Spleen (tissue), 11 donors: ENCODE results near the gene PPP2R2D. TPM values are rescaled to one million over a fixed set of nuclear protein-coding genes. Genes with fewer than 3 reads are reported as not detected.

Experiments
- DNase-seq: peaks from one replicate; pipeline ENCODE4 v3.0.0-alpha.2; 2020
- H3K27ac ChIP-seq, 8 donors: fragments of 200-600 bp; sonication (generic) in 7 of 8; 1 replicate in 4 of 8; 2 replicates in 4 of 8; pipeline versions ENCODE4 v1.5.0 to v1.8.0; 2016 to 2021; ENCODE audit warnings: inconsistent platforms in 4 of 8, mild to moderate bottlenecking in 4 of 8, moderate library complexity in 1 of 8
- H3K27me3 ChIP-seq, 7 donors: fragments of 200-600 bp; sonication (generic) in 6 of 7; replicated peaks in 1 of 7; 1 replicate in 4 of 7; 2 replicates in 3 of 7; pipeline versions ENCODE4 v1.5.0 to v1.8.0; 2016 to 2021; ENCODE audit warnings: inconsistent platforms in 3 of 7, mild to moderate bottlenecking in 1 of 7
- H3K36me3 ChIP-seq, 6 donors: fragments of 200-600 bp; sonication (generic) in 5 of 6; 1 replicate in 4 of 6; 2 replicates in 2 of 6; pipeline versions ENCODE4 v1.5.0 to v1.8.0; 2016 to 2021; ENCODE audit warnings: inconsistent platforms in 2 of 6
- H3K4me1 ChIP-seq, 6 donors: fragments of 200-600 bp; sonication (generic) in 5 of 6; 1 replicate in 3 of 6; 2 replicates in 3 of 6; pipeline versions ENCODE4 v1.5.0 to v1.8.0; 2016 to 2021; ENCODE audit warnings: inconsistent platforms in 3 of 6
- H3K4me3 ChIP-seq, 8 donors: fragments of 200-600 bp; sonication (generic) in 7 of 8; 1 replicate in 4 of 8; 2 replicates in 4 of 8; pipeline versions ENCODE4 v1.5.0 to v1.8.0; 2016 to 2021; ENCODE audit warnings: inconsistent platforms in 4 of 8, mild to moderate bottlenecking in 4 of 8, moderate library complexity in 2 of 8
- H3K9me3 ChIP-seq, 8 donors: fragments of 200-600 bp; sonication (generic) in 7 of 8; 1 replicate in 4 of 8; 2 replicates in 4 of 8; pipeline versions ENCODE4 v1.5.0 to v1.8.0; 2016 to 2021; ENCODE audit warnings: inconsistent platforms in 4 of 8
- CTCF ChIP-seq, 11 experiments: fragments of 200-600 bp in 7 of 11; fragments of 450-650 bp in 4 of 11; sonication (generic) in 4 of 11; IDR thresholded peaks in 8 of 11; conservative IDR thresholded peaks in 3 of 11; 1 replicate in 7 of 11; 2 replicates in 4 of 11; pipeline versions ENCODE4 v1.4.0 to v1.8.0; 2016 to 2021; ENCODE audit warnings: antibody characterized with exemption in 11 of 11, inconsistent platforms in 4 of 11, mild to moderate bottlenecking in 1 of 11
- POLR2A ChIP-seq, 3 donors: fragments of 450-650 bp; IDR thresholded peaks; one replicate each; pipeline ENCODE4 v1.5.1; 2017; ENCODE audit warnings: antibody characterized with exemption in 3 of 3, mild to moderate bottlenecking in 1 of 3
- POLR2AphosphoS5 ChIP-seq, 3 donors: sonication (generic); formaldehyde crosslinking; IDR thresholded peaks; one replicate each; pipeline ENCODE4 v1.5.1; 2017; ENCODE audit warnings: antibody characterized with exemption in 3 of 3
- WGBS, 5 donors: extraction: QIAGEN DNeasy Blood & Tissue Kit in 3 of 5; methylation state at CpG; one replicate each; pipeline versions ENCODE4 v1.1.5 to v1.1.7; 2013 to 2018; 5-methylcytosine and 5-hydroxymethylcytosine counted together
- intact Hi-C: fragments of 100-400 bp; cut with DNase I; formaldehyde crosslinking; loops from one replicate; pipeline ENCODE4 v1.15.0; 2023; ENCODE audit warnings: low total_unique reads
- polyA plus RNA-seq, 3 donors: library from polyadenylated mRNA; stranded (reverse); fragments of 200-250 nt; gene quantifications; one replicate each; pipeline ENCODE4 v1.2.1, GENCODE V29; 2013
- total RNA-seq, 7 donors: library from RNA; depleted of rRNA in 3 of 7; stranded (reverse); fragments of >200 nt in 3 of 7; fragmentation: NEBNext Ultra II Directional in 4 of 7; extraction: Animal tissue kit (Norgen Biotek cat#: 25700) in 4 of 7; gene quantifications; one replicate each; pipeline versions ENCODE4 v1.1.0 to v1.2.1, GENCODE V29; 2016 to 2021
- donor health status: healthy with polysubstance abuse.
- donor health status: DM: no; HTN: no; CAD: no; lungs with moderate emphysema.
- donor health status: DM: no; HTN: no; CAD: no.
- donor health status: Bipolar disorder and iron deficiency.
- donor health status: healthy.
- donor health status: DM: no; HTN: no; CAD: no.
- donor health status: DM: yes; HTN: yes; CAD: no.

The PPP2R2D gene
- total and polyA plus RNA-seq, 10 donors, result 15.6 to 41.2 (median 32.0) TPM

GRCh38 chr10:132007681-132008080 lies 106.9 kb downstream of the PPP2R2D start:
- TF ChIP-seq POLR2AphosphoS5 (IDR thresholded peaks at IDR 0.05) (no peak), CTCF (IDR thresholded peaks at IDR 0.05 in 8 of 11, conservative IDR thresholded peaks at IDR 0.05 in 3 of 11) (no peak), POLR2A (IDR thresholded peaks at IDR 0.05) (no peak)
- intact Hi-C loops, result no loop called here
- 83 to 90% (median 89%) methylated on average over 10 of the region's 10 CpGs for WGBS, 5 donors
- no peak overlapping the region for H3K4me3 ChIP-seq
- DNase-seq, result no peak
- H3K9me3 ChIP-seq, result peaks cover 0 to 6% (median 0%) of the 10 kb centered on the region in 8 donors
- peaks cover 0 to 18% (median 0%) of the 10 kb centered on the region in 7 donors for H3K27me3 ChIP-seq
- H3K27ac ChIP-seq, result no peak overlapping the region
- H3K36me3 ChIP-seq, result no peaks in the 10 kb centered on the region
- no peaks in the 10 kb centered on the region for H3K4me1 ChIP-seq

Other genes starting within 250 kb of the PPP2R2D start
- 10 to 100 TPM; 13.9 to 42.6 (median 36.9) TPM for gene BNIP3, start 80.9 kb downstream of the PPP2R2D start, total RNA-seq
- gene BNIP3, start 80.9 kb downstream of the PPP2R2D start, polyA plus RNA-seq, result 1 to 10 TPM; 4.2 to 8.4 (median 6.4) TPM
- under 1 TPM; 0.13 to 0.92 (median 0.44) TPM for gene JAKMIP3, start 164.9 kb downstream of the PPP2R2D start, total RNA-seq
- gene JAKMIP3, start 164.9 kb downstream of the PPP2R2D start, polyA plus RNA-seq, result under 1 TPM; 0.06 to 0.13 (median 0.13) TPM